Measurements from ENCODE around the gene ACSF2.

DNA sequence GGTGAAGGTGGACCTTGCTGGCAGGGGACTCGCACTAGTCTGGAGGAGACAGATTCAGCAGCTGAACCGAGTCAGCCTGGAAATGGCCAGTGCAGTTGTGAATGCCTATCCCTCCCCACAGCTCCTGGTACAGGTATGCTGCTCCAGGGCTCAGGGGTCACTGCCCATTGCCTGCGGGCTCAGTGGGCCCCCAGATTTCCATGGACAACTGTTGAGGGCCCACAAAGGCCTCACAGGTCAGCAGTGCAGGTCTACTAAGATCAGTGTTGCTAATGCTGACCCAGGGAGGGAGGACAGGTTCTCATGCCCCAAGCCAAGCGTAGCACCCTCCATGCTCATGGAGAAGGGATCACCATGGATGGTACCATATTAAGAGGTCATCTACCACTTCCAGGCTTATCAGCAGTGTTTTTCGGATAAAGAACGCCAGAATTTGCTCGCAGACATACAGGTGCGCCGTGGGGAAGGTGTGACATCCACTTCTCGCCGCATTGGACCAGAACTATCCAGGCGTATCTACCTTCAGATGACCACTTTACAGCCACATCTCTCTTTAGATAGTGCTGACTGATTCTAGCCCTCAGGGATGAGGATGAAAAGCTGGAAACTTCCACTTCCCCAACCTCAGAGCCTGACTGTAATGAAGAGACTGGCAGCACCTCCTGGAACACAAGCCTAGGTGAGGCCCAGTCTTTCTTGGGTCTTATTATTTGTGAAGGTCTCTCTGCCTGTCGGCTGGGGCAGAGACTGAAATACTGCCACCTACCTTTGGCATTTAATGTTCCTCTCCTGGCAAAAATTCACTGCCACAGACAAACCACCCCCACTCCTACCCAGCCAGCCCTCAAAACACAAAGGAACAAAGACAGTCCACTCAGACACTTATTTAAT, 45.4 kb upstream of the ACSF2 start:
- TF ChIP-seq, protein P1, sequence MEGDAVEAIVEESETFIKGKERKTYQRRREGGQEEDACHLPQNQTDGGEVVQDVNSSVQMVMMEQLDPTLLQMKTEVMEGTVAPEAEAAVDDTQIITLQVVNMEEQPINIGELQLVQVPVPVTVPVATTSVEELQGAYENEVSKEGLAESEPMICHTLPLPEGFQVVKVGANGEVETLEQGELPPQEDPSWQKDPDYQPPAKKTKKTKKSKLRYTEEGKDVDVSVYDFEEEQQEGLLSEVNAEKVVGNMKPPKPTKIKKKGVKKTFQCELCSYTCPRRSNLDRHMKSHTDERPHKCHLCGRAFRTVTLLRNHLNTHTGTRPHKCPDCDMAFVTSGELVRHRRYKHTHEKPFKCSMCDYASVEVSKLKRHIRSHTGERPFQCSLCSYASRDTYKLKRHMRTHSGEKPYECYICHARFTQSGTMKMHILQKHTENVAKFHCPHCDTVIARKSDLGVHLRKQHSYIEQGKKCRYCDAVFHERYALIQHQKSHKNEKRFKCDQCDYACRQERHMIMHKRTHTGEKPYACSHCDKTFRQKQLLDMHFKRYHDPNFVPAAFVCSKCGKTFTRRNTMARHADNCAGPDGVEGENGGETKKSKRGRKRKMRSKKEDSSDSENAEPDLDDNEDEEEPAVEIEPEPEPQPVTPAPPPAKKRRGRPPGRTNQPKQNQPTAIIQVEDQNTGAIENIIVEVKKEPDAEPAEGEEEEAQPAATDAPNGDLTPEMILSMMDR (IDR thresholded peaks at IDR 0.05) = no peak
- no peak for TF ChIP-seq POLR2AphosphoS5 (IDR thresholded peaks at IDR 0.05)
- no peak for TF ChIP-seq EP300 (IDR thresholded peaks at IDR 0.05)
- no peak for TF ChIP-seq POLR2A (IDR thresholded peaks at IDR 0.05)
